GM12801 (cell line): ENCODE results near the gene LYPLA2.

ENCODE experiments used
- TF ChIP-seq, protein P1 (sequence below): IDR thresholded peaks from one replicate; pipeline ENCODE4 v1.5.1; 2011; ENCODE audit warnings: control low read depth; ENCODE audit not compliant: insufficient read length; ENCODE audit errors: extremely low read depth

LYPLA2 gene

DNA sequence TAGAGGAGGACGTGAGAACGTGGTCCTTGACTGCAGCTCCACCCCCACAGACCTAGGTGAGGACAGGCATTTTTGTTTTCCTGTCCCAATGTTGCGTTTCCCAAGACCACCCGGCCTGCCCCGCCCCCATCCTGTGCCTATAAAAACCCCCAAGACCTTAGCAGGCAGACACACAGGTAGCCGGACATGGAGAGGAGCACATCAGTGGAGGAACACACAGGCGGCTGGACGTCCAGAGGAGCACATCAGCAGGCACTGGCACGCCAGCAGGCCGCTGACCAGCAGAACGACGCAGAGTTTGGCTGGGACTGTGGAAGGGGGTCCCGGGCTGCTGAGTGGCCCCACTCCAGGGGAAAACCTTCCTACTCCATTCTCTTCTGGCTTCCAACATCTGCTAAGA lies 47.0 kb downstream of the LYPLA2 start:
- TF ChIP-seq, protein P1, sequence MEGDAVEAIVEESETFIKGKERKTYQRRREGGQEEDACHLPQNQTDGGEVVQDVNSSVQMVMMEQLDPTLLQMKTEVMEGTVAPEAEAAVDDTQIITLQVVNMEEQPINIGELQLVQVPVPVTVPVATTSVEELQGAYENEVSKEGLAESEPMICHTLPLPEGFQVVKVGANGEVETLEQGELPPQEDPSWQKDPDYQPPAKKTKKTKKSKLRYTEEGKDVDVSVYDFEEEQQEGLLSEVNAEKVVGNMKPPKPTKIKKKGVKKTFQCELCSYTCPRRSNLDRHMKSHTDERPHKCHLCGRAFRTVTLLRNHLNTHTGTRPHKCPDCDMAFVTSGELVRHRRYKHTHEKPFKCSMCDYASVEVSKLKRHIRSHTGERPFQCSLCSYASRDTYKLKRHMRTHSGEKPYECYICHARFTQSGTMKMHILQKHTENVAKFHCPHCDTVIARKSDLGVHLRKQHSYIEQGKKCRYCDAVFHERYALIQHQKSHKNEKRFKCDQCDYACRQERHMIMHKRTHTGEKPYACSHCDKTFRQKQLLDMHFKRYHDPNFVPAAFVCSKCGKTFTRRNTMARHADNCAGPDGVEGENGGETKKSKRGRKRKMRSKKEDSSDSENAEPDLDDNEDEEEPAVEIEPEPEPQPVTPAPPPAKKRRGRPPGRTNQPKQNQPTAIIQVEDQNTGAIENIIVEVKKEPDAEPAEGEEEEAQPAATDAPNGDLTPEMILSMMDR = no peak

DNA sequence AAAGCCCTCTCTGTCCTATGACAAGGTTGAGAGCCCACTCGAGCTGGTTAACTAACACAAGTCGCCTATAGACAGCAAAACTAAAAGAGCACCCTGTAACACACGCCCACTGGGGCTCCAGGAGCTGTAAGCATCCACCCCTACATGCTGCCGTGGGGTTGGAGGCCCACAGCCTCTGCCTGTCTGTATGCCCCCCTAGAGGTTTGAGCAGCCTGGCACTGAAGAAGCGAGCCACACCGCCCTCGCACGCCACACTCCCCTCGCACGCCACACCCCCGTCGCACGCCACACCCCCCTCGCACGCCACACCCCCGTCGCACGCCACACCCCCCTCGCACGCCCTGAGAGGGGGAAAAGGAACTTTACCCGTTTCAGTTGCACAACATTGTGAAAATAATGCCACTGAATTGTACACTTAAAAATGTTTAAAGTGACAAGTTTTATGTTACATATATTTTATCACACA lies 47.5 kb downstream of the LYPLA2 start:
- TF ChIP-seq, protein P1 = no peak

DNA sequence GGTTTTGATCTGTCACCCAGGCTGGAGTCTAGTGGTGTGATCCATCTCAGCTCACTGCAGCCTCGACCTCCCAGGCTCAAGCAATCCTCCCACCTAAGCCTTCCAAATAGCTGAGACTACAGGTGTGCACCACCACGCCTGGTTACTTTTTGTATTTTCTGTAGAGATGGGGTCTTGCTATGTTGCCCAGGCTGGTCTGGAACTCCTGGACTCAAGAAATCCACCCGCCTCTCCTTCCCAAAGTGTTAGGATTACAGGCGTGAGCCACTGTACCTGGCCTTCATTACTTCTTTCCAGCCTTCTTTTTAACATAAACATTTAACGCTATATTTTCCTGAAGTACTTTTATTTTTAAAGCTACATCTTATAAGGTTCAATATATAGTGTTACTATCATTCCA lies 52.7 kb downstream of the LYPLA2 start:
- TF ChIP-seq, protein P1 = no peak
